IMR-90 (cell line): ENCODE measurements around the gene KEAP1. TPM values are rescaled to one million over a fixed set of nuclear protein-coding genes. Genes with fewer than 3 reads are reported as not detected.
A peak's percentile ranks its signal among the peaks of the same experiment; 100 is the strongest.

Experiments used
- ATAC-seq: fragments of 200-7000 bp; cut with Tn5 transposase; 2 replicates; pipeline ENCODE4 v1.9.1; 2020; ENCODE audit warnings: low read depth, mild to moderate bottlenecking, moderate library complexity
- BruUV-seq: library from RNA; stranded (reverse); fragments of 400-500 nt; replicated peaks from 2 replicates; lab custom pipeline; 2021; lab: Mats Ljungman, UMichigan
- CTCF ChIA-PET: fragments of 300-600 bp; formaldehyde crosslinking; extraction: SDS; loops from one replicate; lab custom pipeline; 2021; ENCODE audit warnings: antibody characterized with exemption; lab: Yijun Ruan, JAX
- POLR2A ChIA-PET: fragments of 300-600 bp; sonication (Branson Sonifier 250); formaldehyde crosslinking; loops from one replicate; lab custom pipeline; 2022; ENCODE audit warnings: antibody characterized with exemption; ENCODE audit not compliant: unreplicated experiment; lab: Charles Lee
- DNase-seq: peaks from one replicate; pipeline ENCODE4 v3.0.0; 2013
- H2AFZ ChIP-seq: replicated peaks from 2 replicates; pipeline ENCODE3; 2013; ENCODE audit warnings: low read length, mild to moderate bottlenecking; ENCODE audit not compliant: poor library complexity
- H2AK5ac ChIP-seq: 2 replicates; pipeline ENCODE4 v1.6.1; 2013; ENCODE audit warnings: low read depth, low read length, inconsistent platforms
- H2AK9ac ChIP-seq: replicated peaks from 2 replicates; pipeline ENCODE3; 2013; ENCODE audit warnings: mild to moderate bottlenecking, low read depth, low read length, moderate library complexity; ENCODE audit not compliant: poor library complexity
- H2BK120ac ChIP-seq: 2 replicates; pipeline ENCODE4 v1.6.1; 2013; ENCODE audit warnings: low read depth, low read length, inconsistent platforms
- H2BK15ac ChIP-seq: 3 replicates; pipeline ENCODE4 v1.6.1; 2013; ENCODE audit warnings: low read depth, low read length, inconsistent platforms
- H2BK20ac ChIP-seq: 2 replicates; pipeline ENCODE4 v1.6.1; 2013; ENCODE audit warnings: low read depth, mild to moderate bottlenecking, inconsistent platforms, low read length, moderate library complexity
- H2BK5ac ChIP-seq: 2 replicates; pipeline ENCODE4 v1.6.1; 2013; ENCODE audit warnings: mild to moderate bottlenecking, low read depth, low read length, inconsistent platforms; ENCODE audit not compliant: poor library complexity, severe bottlenecking
- H3K14ac ChIP-seq: replicated peaks from 2 replicates; pipeline ENCODE4 v1.6.1; 2013; ENCODE audit warnings: low read depth, low read length, inconsistent platforms
- H3K18ac ChIP-seq: 2 replicates; pipeline ENCODE4 v1.6.1; 2013; ENCODE audit warnings: low read depth, low read length, control low read depth
- H3K23ac ChIP-seq: 2 replicates; pipeline ENCODE4 v1.6.1; 2013; ENCODE audit warnings: low read depth, low read length, inconsistent platforms
- H3K27ac ChIP-seq: 2 replicates; pipeline ENCODE4 v1.5.1; 2013; ENCODE audit warnings: mild to moderate bottlenecking, control low read depth, low read length; ENCODE audit not compliant: insufficient read depth
- H3K27me3 ChIP-seq: 2 replicates; pipeline ENCODE4 v1.6.1; 2013; ENCODE audit warnings: low read length; ENCODE audit not compliant: control insufficient read depth, insufficient read depth
- H3K36me3 ChIP-seq: 2 replicates; pipeline ENCODE4 v1.6.1; 2013; ENCODE audit warnings: low read length, mixed read lengths; ENCODE audit not compliant: control insufficient read depth, insufficient read depth
- H3K4ac ChIP-seq: 2 replicates; pipeline ENCODE4 v1.6.1; 2013; ENCODE audit warnings: low read depth, low read length, inconsistent platforms
- H3K4me1 ChIP-seq: 2 replicates; pipeline ENCODE4 v1.6.1; 2013; ENCODE audit warnings: low read length, mixed read lengths; ENCODE audit not compliant: control insufficient read depth, insufficient read depth
- H3K4me2 ChIP-seq: 2 replicates; pipeline ENCODE4 v1.6.1; 2013; ENCODE audit warnings: low read depth, mild to moderate bottlenecking, control low read depth, low read length, moderate library complexity
- H3K4me3 ChIP-seq: 2 replicates; pipeline ENCODE4 v1.5.1; 2013; ENCODE audit warnings: low read depth, mild to moderate bottlenecking, control low read depth, low read length, moderate library complexity; ENCODE audit not compliant: insufficient read depth
- H3K56ac ChIP-seq: 2 replicates; pipeline ENCODE4 v1.6.1; 2013; ENCODE audit warnings: low read length, inconsistent platforms; ENCODE audit not compliant: insufficient read depth; ENCODE audit errors: extremely low read depth
- H3K79me1 ChIP-seq, 2 experiments: 2 replicates each; pipeline ENCODE4 v1.6.1; 2013; ENCODE audit warnings: low read length in 2 of 2, inconsistent platforms in 1 of 2, low read depth in 1 of 2
- H3K9ac ChIP-seq: 2 replicates; pipeline ENCODE4 v1.6.1; 2013; ENCODE audit warnings: low read depth, low read length, control low read depth
- H3K9me1 ChIP-seq: 2 replicates; pipeline ENCODE4 v1.6.1; 2013; ENCODE audit warnings: low read length, inconsistent platforms; ENCODE audit not compliant: insufficient read depth
- H3K9me3 ChIP-seq: 2 replicates; pipeline ENCODE4 v1.6.1; 2013; ENCODE audit warnings: low read length; ENCODE audit not compliant: control insufficient read depth, insufficient read depth
- H4K20me1 ChIP-seq: 2 replicates; pipeline ENCODE4 v1.6.1; 2013; ENCODE audit warnings: low read length, inconsistent platforms; ENCODE audit not compliant: insufficient read depth
- H4K5ac ChIP-seq: 2 replicates; pipeline ENCODE4 v1.6.1; 2013; ENCODE audit warnings: mild to moderate bottlenecking, low read depth, low read length, control low read depth
- H4K8ac ChIP-seq, 2 experiments: 2 replicates each; pipeline ENCODE4 v1.6.1; 2013; ENCODE audit warnings: low read depth in 2 of 2, low read length in 2 of 2, control low read depth in 1 of 2, inconsistent platforms in 1 of 2
- H4K91ac ChIP-seq: 2 replicates; pipeline ENCODE4 v1.6.1; 2013; ENCODE audit warnings: low read depth, low read length, inconsistent platforms; ENCODE audit not compliant: insufficient read depth
- BHLHE40 ChIP-seq: fragments of 150-350 bp; IDR thresholded peaks from 2 replicates; pipeline ENCODE4 v1.6.1; 2016; ENCODE audit warnings: mild to moderate bottlenecking, low read depth, low read length
- CEBPB ChIP-seq: IDR thresholded peaks from 2 replicates; pipeline ENCODE4 v1.6.1; 2012; ENCODE audit warnings: low read depth, low read length, improper control_type of control experiment
- CHD1 ChIP-seq: IDR thresholded peaks from 2 replicates; pipeline ENCODE4 v1.6.1; 2012; ENCODE audit warnings: low read depth, low read length, improper control_type of control experiment
- CTCF ChIP-seq: conservative IDR thresholded peaks from 2 replicates; pipeline ENCODE4 v1.5.1; 2012; ENCODE audit warnings: mild to moderate bottlenecking, low read depth, low read length, improper control_type of control experiment
- ELK1 ChIP-seq: fragments of 150-350 bp; IDR thresholded peaks from 2 replicates; pipeline ENCODE4 v1.6.1; 2016; ENCODE audit warnings: low read depth, mild to moderate bottlenecking, low read length, moderate library complexity, borderline replicate concordance
- FOS ChIP-seq: fragments of 150-350 bp; IDR thresholded peaks from 2 replicates; pipeline ENCODE4 v1.6.1; 2016; ENCODE audit warnings: low read depth, low read length
- MXI1 ChIP-seq: IDR thresholded peaks from 2 replicates; pipeline ENCODE4 v1.6.1; 2012; ENCODE audit warnings: low read depth, mild to moderate bottlenecking, low read length, moderate library complexity, borderline replicate concordance
- NFE2L2 ChIP-seq: fragments of 150-350 bp; IDR thresholded peaks from 2 replicates; pipeline ENCODE4 v1.6.1; 2016; ENCODE audit warnings: low read depth, mild to moderate bottlenecking, low read length
- POLR2A ChIP-seq: IDR thresholded peaks from 2 replicates; pipeline ENCODE4 v1.6.1; 2012; ENCODE audit warnings: mild to moderate bottlenecking, low read depth, low read length
- RAD21 ChIP-seq: IDR thresholded peaks from 2 replicates; pipeline ENCODE4 v1.6.1; 2012; ENCODE audit warnings: low read length, improper control_type of control experiment
- RCOR1 ChIP-seq: IDR thresholded peaks from 2 replicates; pipeline ENCODE4 v1.6.1; 2012; ENCODE audit warnings: mild to moderate bottlenecking, low read length, improper control_type of control experiment; ENCODE audit not compliant: insufficient replicate concordance
- RFX5 ChIP-seq: IDR thresholded peaks from 2 replicates; pipeline ENCODE4 v1.8.0; 2012; ENCODE audit warnings: low read depth, mild to moderate bottlenecking, low read length, moderate library complexity
- SMC3 ChIP-seq: fragments of 150-350 bp; IDR thresholded peaks from 2 replicates; pipeline ENCODE4 v1.6.1; 2016; ENCODE audit warnings: low read depth, mild to moderate bottlenecking, antibody characterized with exemption, low read length, moderate library complexity
- WGBS, 2 experiments: methylation state at CpG; one replicate each; pipeline versions ENCODE4 v1.1.5 to v1.1.7; 2013; ENCODE audit warnings: missing lambda C conversion rate in 2 of 2; ENCODE audit not compliant: insufficient read length in 1 of 2; ENCODE audit errors: extremely low coverage in 2 of 2; 5-methylcytosine and 5-hydroxymethylcytosine counted together
- dilution Hi-C: fragments of 300-500 bp; cut with HindIII; formaldehyde crosslinking; loops from one replicate; pipeline ENCODE4 v1.14.3; 2018; ENCODE audit warnings: low sequenced_read_pairs; ENCODE audit not compliant: unreplicated experiment
- in situ Hi-C: fragments of 300-500 bp; cut with MboI; formaldehyde crosslinking; loops from 3 replicates; pipeline ENCODE4 v1.14.3; 2019; ENCODE audit warnings: low sequenced_read_pairs, inconsistent platforms, mixed read lengths
- intact Hi-C: fragments of 100-400 bp; cut with micrococcal nuclease; formaldehyde crosslinking; loops from 2 replicates; pipeline ENCODE4 v1.10.0; 2022
- polyA plus RNA-seq, 3 experiments: library from polyadenylated mRNA; depleted of rRNA; stranded (reverse); fragments of >200 nt; gene quantifications; 2 replicates each; pipeline ENCODE4 v1.2.3, GENCODE V29; 2012; ENCODE audit warnings: low replicate concordance in 1 of 3
- total RNA-seq: library from RNA; depleted of rRNA; stranded (reverse); fragments of >200 nt; gene quantifications from 2 replicates; pipeline ENCODE4 v1.2.3, GENCODE V29; 2012
- TF ChIP-seq, protein P1 (sequence below): fragments of 150-350 bp; IDR thresholded peaks from 2 replicates; pipeline ENCODE4 v1.6.1; 2017; ENCODE audit warnings: mild to moderate bottlenecking, antibody characterized with exemption, low read length, low read depth

The KEAP1 gene
- total and polyA plus RNA-seq, 2 of the 4 experiments (the other 2 are of a cell fraction), result 63.4 to 81.6 TPM

DNA sequence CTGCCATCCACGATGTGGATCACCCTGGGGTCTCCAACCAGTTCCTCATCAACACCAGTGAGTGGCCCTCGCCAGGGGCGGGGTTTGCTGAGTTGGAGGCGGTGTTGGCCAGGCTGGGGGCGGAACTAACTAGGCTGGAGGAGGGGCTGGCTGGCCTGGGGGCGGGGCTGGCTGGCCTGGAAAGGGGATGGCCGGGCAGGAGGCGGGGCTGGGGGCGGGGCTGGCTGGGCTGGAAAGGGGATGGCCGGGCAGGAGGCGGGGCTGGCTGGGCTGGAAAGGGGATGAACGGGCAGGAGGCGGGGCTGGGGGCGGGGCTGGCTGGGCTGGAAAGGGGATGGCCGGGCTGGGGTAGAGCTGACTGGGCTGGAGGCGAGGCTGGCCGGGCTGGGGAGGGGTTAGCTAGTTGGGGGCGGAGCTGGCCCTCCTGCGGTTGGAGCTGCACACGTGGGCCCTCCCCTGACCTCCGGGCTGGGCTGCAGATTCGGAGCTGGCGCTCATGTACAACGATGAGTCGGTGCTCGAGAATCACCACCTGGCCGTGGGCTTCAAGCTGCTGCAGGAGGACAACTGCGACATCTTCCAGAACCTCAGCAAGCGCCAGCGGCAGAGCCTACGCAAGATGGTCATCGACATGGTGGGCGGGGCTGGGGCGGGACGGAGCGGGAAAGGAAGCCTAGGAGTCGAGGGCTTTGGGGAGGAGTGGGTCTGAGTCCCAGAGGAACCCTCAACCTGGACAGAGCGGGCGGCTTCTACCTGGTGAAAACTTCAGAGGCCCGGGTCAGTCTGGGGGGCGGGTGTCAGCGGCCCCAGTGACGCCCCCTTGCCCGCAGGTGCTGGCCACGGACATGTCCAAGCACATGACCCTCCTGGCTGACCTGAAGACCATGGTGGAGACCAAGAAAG, 41.9 kb downstream of the KEAP1 start:
- intact Hi-C loops, result no loop called here
- peak overlapping the region; percentile 96 for H3K4me2 ChIP-seq
- H4K5ac ChIP-seq, result no peak overlapping the region
- ATAC-seq (peak; percentile 99), DNase-seq (peak; percentile 91)
- H2BK15ac ChIP-seq, result no peak overlapping the region
- H4K20me1 ChIP-seq, result peaks cover 3% of the 10 kb centered on the region; the same call in 1 of the 2 replicates
- H3K23ac ChIP-seq, result no peak overlapping the region
- no peak overlapping the region for H3K4ac ChIP-seq
- no peaks in the 10 kb centered on the region for H3K27me3 ChIP-seq
- H2AK9ac ChIP-seq, result peak overlapping the region; percentile 87
- no peak overlapping the region for H2BK5ac ChIP-seq
- H3K56ac ChIP-seq, result no peak overlapping the region
- H2AK5ac ChIP-seq, result 0 out of 2 replicates have a peak overlapping the region, but pooled peaks have one; percentile 13
- H3K27ac ChIP-seq, result no peak overlapping the region
- H3K9ac ChIP-seq, result no peak overlapping the region
- no peak overlapping the region; a peak in 1 of 4 replicates for H4K8ac ChIP-seq
- in situ Hi-C loops, result no loop called here
- dilution Hi-C loops, result no loop called here
- H4K91ac ChIP-seq, result no peak overlapping the region
- no peak overlapping the region for H3K18ac ChIP-seq
- ChIA-PET CTCF (no interaction called here), POLR2A (no interaction called here)
- no peak overlapping the region for H3K14ac ChIP-seq
- 18% methylated on average over 12 of the region's 45 CpGs; no CpG with 5 or more reads in 1 of the 2 experiments for WGBS, 2 experiments
- H3K36me3 ChIP-seq, result peaks cover 17% of the 10 kb centered on the region
- no peak overlapping the region for H2BK20ac ChIP-seq
- peak overlapping the region; percentile 45 for H3K4me3 ChIP-seq
- peaks cover 7% of the 10 kb centered on the region; the same call in 1 of the 2 replicates for H3K9me1 ChIP-seq
- H3K4me1 ChIP-seq, result peaks cover 3% of the 10 kb centered on the region; the same call in 1 of the 2 replicates
- H3K9me3 ChIP-seq, result no peaks in the 10 kb centered on the region
- no TSS peak for BruUV-seq
- H3K79me1 ChIP-seq, result 0 out of 4 replicates have a peak, but pooled peaks cover 0 to 3% of the 10 kb centered on the region in 2 experiments
- H2AFZ ChIP-seq, result peak overlapping the region; percentile 89
- H2BK120ac ChIP-seq, result no peak overlapping the region
- TF ChIP-seq CTCF, result no peak
- TF ChIP-seq MXI1, result peak; percentile 90
- no peak for TF ChIP-seq FOS
- no peak for TF ChIP-seq RCOR1
- no peak for TF ChIP-seq SMC3
- no peak for TF ChIP-seq CEBPB
- TF ChIP-seq RAD21, result no peak
- no peak for TF ChIP-seq NFE2L2
- no peak for TF ChIP-seq ELK1
- no peak for TF ChIP-seq RFX5
- TF ChIP-seq CHD1, result no peak
- no peak for TF ChIP-seq BHLHE40
- no peak for TF ChIP-seq POLR2A
- TF ChIP-seq, protein P1, sequence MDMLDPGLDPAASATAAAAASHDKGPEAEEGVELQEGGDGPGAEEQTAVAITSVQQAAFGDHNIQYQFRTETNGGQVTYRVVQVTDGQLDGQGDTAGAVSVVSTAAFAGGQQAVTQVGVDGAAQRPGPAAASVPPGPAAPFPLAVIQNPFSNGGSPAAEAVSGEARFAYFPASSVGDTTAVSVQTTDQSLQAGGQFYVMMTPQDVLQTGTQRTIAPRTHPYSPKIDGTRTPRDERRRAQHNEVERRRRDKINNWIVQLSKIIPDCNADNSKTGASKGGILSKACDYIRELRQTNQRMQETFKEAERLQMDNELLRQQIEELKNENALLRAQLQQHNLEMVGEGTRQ, result peak; percentile 87
